ENCODE measurements around the gene COMTD1.

DNA sequence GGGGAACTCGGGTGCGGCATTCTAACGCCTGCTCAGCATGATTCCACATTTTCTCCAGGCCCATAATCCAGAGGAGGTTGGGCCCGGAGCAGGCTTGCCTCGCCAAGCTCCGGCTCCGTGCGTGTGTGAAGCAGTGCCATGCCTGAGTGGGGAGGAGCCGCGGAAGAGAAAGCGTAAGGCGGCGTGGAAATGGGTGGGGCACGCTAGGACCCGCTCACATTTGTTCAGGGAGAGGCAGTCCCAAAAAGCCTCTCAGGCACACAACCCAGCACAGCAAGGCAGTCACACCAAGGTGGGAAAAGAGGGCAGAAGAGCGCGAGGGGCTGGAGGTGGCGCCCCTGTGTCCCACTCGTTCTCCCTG lies 25.9 kb downstream of the COMTD1 start:
- TF ChIP-seq, protein P1, sequence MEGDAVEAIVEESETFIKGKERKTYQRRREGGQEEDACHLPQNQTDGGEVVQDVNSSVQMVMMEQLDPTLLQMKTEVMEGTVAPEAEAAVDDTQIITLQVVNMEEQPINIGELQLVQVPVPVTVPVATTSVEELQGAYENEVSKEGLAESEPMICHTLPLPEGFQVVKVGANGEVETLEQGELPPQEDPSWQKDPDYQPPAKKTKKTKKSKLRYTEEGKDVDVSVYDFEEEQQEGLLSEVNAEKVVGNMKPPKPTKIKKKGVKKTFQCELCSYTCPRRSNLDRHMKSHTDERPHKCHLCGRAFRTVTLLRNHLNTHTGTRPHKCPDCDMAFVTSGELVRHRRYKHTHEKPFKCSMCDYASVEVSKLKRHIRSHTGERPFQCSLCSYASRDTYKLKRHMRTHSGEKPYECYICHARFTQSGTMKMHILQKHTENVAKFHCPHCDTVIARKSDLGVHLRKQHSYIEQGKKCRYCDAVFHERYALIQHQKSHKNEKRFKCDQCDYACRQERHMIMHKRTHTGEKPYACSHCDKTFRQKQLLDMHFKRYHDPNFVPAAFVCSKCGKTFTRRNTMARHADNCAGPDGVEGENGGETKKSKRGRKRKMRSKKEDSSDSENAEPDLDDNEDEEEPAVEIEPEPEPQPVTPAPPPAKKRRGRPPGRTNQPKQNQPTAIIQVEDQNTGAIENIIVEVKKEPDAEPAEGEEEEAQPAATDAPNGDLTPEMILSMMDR (conservative IDR thresholded peaks at IDR 0.05), result no peak
- no peak for TF ChIP-seq EZH2 (IDR thresholded peaks at IDR 0.05; ENCODE audit: low read depth)

Data from PC-9 (cell line).